Spleen (tissue), 11 donors: ENCODE data around the gene ZMIZ1. TPM values are rescaled to one million over a fixed set of nuclear protein-coding genes. Genes with fewer than 3 reads are reported as not detected.

Experiments
- DNase-seq: peaks from one replicate; pipeline ENCODE4 v3.0.0-alpha.2; 2020
- H3K27ac ChIP-seq, 8 donors: fragments of 200-600 bp; sonication (generic) in 7 of 8; 1 replicate in 4 of 8; 2 replicates in 4 of 8; pipeline versions ENCODE4 v1.5.0 to v1.8.0; 2016 to 2021; ENCODE audit warnings: inconsistent platforms in 4 of 8, mild to moderate bottlenecking in 4 of 8, moderate library complexity in 1 of 8
- H3K27me3 ChIP-seq, 7 donors: fragments of 200-600 bp; sonication (generic) in 6 of 7; replicated peaks in 1 of 7; 1 replicate in 4 of 7; 2 replicates in 3 of 7; pipeline versions ENCODE4 v1.5.0 to v1.8.0; 2016 to 2021; ENCODE audit warnings: inconsistent platforms in 3 of 7, mild to moderate bottlenecking in 1 of 7
- H3K36me3 ChIP-seq, 6 donors: fragments of 200-600 bp; sonication (generic) in 5 of 6; 1 replicate in 4 of 6; 2 replicates in 2 of 6; pipeline versions ENCODE4 v1.5.0 to v1.8.0; 2016 to 2021; ENCODE audit warnings: inconsistent platforms in 2 of 6
- H3K4me1 ChIP-seq, 6 donors: fragments of 200-600 bp; sonication (generic) in 5 of 6; 1 replicate in 3 of 6; 2 replicates in 3 of 6; pipeline versions ENCODE4 v1.5.0 to v1.8.0; 2016 to 2021; ENCODE audit warnings: inconsistent platforms in 3 of 6
- H3K4me3 ChIP-seq, 8 donors: fragments of 200-600 bp; sonication (generic) in 7 of 8; 1 replicate in 4 of 8; 2 replicates in 4 of 8; pipeline versions ENCODE4 v1.5.0 to v1.8.0; 2016 to 2021; ENCODE audit warnings: inconsistent platforms in 4 of 8, mild to moderate bottlenecking in 4 of 8, moderate library complexity in 2 of 8
- H3K9me3 ChIP-seq, 8 donors: fragments of 200-600 bp; sonication (generic) in 7 of 8; 1 replicate in 4 of 8; 2 replicates in 4 of 8; pipeline versions ENCODE4 v1.5.0 to v1.8.0; 2016 to 2021; ENCODE audit warnings: inconsistent platforms in 4 of 8
- CTCF ChIP-seq, 11 experiments: fragments of 200-600 bp in 7 of 11; fragments of 450-650 bp in 4 of 11; sonication (generic) in 4 of 11; IDR thresholded peaks in 8 of 11; conservative IDR thresholded peaks in 3 of 11; 1 replicate in 7 of 11; 2 replicates in 4 of 11; pipeline versions ENCODE4 v1.4.0 to v1.8.0; 2016 to 2021; ENCODE audit warnings: antibody characterized with exemption in 11 of 11, inconsistent platforms in 4 of 11, mild to moderate bottlenecking in 1 of 11
- POLR2A ChIP-seq, 3 donors: fragments of 450-650 bp; IDR thresholded peaks; one replicate each; pipeline ENCODE4 v1.5.1; 2017; ENCODE audit warnings: antibody characterized with exemption in 3 of 3, mild to moderate bottlenecking in 1 of 3
- POLR2AphosphoS5 ChIP-seq, 3 donors: sonication (generic); formaldehyde crosslinking; IDR thresholded peaks; one replicate each; pipeline ENCODE4 v1.5.1; 2017; ENCODE audit warnings: antibody characterized with exemption in 3 of 3
- WGBS, 5 donors: extraction: QIAGEN DNeasy Blood & Tissue Kit in 3 of 5; methylation state at CpG; one replicate each; pipeline versions ENCODE4 v1.1.5 to v1.1.7; 2013 to 2018; 5-methylcytosine and 5-hydroxymethylcytosine counted together
- intact Hi-C: fragments of 100-400 bp; cut with DNase I; formaldehyde crosslinking; loops from one replicate; pipeline ENCODE4 v1.15.0; 2023; ENCODE audit warnings: low total_unique reads
- polyA plus RNA-seq, 3 donors: library from polyadenylated mRNA; stranded (reverse); fragments of 200-250 nt; gene quantifications; one replicate each; pipeline ENCODE4 v1.2.1, GENCODE V29; 2013
- total RNA-seq, 7 donors: library from RNA; depleted of rRNA in 3 of 7; stranded (reverse); fragments of >200 nt in 3 of 7; fragmentation: NEBNext Ultra II Directional in 4 of 7; extraction: Animal tissue kit (Norgen Biotek cat#: 25700) in 4 of 7; gene quantifications; one replicate each; pipeline versions ENCODE4 v1.1.0 to v1.2.1, GENCODE V29; 2016 to 2021
- donor health status: healthy with polysubstance abuse.
- donor health status: DM: no; HTN: no; CAD: no; lungs with moderate emphysema.
- donor health status: DM: no; HTN: no; CAD: no.
- donor health status: Bipolar disorder and iron deficiency.
- donor health status: healthy.
- donor health status: DM: no; HTN: no; CAD: no.
- donor health status: DM: yes; HTN: yes; CAD: no.

ZMIZ1 gene
- total and polyA plus RNA-seq, 10 donors, result 10.7 to 210 (median 125) TPM

GRCh38 chr10:79361726-79362397, 293.1 kb downstream of the ZMIZ1 start:
- Histone ChIP-seq H3K27me3 (no peaks in the 10 kb centered on the region), H3K27ac (no peak overlapping the region), H3K36me3 (peaks cover 0 to 10% (median 0%) of the 10 kb centered on the region in 6 donors), H3K4me3 (no peak overlapping the region), H3K9me3 (peaks cover 0 to 5% (median 0%) of the 10 kb centered on the region in 8 donors), H3K4me1 (peaks cover 0 to 22% (median 6%) of the 10 kb centered on the region in 6 donors)
- DNase-seq, result no peak
- no peak for TF ChIP-seq CTCF (IDR thresholded peaks at IDR 0.05 in 8 of 11, conservative IDR thresholded peaks at IDR 0.05 in 3 of 11)
- TF ChIP-seq POLR2AphosphoS5 (IDR thresholded peaks at IDR 0.05), result no peak
- TF ChIP-seq POLR2A (IDR thresholded peaks at IDR 0.05), result no peak
- intact Hi-C loops, result no loop called here
- 59 to 68% (median 65%) methylated on average over 4 of the region's 4 CpGs for WGBS, 5 donors
